Endothelial cell of hepatic sinusoid (primary cell): ENCODE results near the gene SORT1.

Experiments
- in situ Hi-C: cut with HindIII; loops from 2 replicates; pipeline ENCODE4 v1.10.0; 2017; ENCODE audit warnings: low sequenced_read_pairs

The SORT1 gene

DNA sequence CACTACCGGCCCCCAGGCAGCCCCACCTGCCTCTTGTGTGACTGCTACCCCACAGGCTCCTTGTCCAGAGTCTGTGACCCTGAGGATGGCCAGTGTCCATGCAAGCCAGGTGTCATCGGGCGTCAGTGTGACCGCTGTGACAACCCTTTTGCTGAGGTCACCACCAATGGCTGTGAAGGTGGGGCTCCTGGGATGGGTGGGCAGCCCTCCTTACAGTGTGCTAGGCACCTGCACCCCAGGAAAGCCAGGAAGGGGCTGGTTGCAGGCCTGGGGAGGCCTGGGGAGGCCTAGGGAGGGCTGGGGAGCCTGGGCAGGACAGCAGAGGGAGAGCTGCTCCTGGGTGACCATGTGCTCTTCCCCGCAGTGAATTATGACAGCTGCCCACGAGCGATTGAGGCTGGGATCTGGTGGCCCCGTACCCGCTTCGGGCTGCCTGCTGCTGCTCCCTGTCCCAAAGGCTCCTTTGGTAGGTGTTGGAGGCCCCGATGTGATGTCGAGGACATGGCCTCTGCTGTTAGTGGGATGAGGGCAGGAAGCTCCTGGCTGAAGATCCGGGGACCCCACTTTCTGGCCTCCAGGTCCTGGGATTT, 131.9 kb downstream of the SORT1 start:
- in situ Hi-C loops = no loop called here

DNA sequence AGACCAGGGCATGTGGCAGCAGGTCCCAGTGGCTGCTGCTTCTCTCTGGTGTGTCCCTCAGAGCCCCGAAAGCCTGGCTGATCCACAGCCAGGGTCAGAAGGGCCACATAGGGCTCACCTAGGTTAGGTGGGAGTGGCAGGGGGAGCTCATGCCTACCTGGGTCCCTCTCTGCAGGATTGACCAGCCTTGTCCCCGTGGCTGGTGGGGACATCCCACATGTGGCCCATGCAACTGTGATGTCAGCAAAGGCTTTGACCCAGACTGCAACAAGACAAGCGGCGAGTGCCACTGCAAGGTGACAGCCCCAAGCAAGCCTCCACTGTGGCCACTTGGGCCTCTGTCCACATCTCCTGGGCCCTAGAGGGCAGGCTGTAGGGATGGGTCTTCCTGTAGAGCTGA, 132.7 kb downstream of the SORT1 start:
- in situ Hi-C loops = no loop called here

DNA sequence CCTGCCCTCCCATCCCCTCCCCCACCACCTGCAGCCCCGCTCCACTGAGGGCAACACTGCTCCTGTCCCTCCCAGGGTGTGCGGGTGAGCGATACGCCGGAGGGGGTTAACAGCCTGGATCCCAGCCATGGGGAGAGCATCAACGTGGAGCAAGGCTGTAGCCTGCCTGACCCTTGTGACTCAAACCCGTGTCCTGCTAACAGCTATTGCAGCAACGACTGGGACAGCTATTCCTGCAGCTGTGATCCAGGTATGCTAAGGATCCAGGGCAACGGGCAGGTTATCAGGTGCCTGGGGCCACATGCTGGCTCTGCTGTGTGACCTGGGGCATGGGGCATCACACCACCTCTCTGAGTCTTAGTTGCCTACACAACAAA, 133.4 kb downstream of the SORT1 start:
- in situ Hi-C loops = no loop called here

DNA sequence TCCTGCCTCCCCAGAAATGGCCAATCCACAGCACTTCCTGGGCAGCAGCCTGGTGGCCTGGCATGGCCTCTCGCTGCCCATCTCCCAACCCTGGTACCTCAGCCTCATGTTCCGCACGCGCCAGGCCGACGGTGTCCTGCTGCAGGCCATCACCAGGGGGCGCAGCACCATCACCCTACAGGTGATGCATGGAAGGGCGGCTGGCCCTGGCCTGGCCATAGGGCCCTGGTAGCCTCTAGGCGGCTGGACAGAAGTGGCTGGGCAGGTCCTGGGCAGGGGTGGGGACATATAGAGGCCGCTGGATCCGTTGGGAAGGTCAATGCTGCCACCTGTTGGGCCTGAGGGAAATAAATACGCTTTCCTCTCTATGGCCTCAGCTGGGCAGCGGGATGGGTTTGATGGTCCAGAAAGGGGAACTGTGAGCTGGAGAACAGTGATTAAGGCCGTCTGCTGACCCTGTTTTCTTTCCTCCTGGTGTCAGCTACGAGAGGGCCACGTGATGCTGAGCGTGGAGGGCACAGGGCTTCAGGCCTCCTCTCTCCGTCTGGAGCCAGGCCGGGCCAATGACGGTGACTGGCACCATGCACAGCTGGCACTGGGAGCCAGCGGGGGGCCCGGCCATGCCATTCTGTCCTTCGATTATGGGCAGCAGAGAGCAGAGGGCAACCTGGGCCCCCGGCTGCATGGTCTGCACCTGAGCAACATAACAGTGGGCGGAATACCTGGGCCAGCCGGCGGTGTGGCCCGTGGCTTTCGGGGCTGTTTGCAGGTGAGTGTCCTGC, 133.9 kb downstream of the SORT1 start:
- in situ Hi-C loops = no loop called here

DNA sequence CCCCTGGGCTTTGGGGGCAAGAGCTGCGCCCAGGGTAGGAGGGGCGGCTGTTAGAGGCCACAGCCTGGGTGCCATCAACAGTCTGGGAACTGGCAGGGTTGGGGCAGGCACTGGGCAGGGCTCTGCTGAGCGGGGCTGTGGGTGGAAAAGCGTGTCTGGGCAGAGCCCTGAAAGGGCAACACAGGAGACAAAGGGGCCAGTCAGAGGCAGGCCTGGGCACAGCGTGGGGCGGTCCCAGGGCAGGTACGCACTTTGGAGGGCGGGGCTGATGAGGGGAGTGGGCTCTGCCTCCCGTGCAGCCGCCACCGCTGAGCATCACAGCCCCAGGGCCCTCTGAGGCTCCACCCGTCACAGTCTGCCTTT, 134.5 kb downstream of the SORT1 start:
- in situ Hi-C loops = no loop called here

DNA sequence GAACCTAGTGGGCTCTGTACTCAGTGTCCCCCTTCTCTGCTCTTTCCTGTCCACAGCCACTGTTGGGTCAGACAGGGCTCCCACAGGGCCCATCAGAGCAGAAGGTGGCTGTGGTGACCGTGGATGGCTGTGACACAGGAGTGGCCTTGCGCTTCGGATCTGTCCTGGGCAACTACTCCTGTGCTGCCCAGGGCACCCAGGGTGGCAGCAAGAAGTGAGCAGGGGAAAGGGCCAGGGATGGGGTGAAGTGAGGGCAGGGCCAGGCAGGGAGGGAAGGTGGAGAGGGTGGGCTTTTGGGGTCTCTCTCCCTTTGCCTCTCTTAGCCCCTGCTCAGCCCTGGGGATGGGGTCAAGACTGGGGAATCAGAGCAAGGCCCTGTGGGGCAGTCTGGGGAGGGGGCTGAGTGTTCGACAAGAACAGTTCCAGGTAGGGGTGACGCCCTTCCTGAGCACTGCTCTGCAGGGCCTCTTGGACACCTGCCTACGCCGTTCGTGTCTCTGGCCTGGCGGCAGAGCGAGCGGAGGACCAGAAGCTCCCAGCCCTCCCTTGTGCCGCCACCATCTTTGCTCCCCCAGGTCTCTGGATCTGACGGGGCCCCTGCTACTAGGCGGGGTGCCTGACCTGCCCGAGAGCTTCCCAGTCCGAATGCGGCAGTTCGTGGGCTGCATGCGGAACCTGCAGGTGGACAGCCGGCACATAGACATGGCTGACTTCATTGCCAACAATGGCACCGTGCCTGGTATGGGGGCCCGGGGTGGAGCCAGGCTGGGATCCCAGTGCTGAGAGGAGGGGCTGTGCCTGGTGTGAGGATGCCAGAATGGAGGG, 135.3 kb downstream of the SORT1 start:
- in situ Hi-C loops = no loop called here

DNA sequence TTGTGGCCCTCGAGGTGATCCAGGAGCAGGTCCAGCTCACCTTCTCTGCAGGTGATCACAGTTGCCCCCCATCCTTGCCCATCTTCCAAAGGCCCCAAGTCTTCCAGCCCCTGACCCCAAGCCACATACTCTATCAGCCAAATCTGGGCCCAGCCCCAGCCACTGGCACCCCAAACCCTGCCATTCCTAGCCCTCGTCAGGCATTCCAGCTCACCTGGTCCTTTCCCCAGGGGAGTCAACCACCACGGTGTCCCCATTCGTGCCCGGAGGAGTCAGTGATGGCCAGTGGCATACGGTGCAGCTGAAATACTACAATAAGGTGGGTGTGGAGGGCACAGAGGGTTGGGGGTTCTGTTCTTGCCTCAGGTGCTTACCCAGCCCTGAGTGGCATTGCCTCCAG, 136.1 kb downstream of the SORT1 start:
- in situ Hi-C loops = no loop called here

DNA sequence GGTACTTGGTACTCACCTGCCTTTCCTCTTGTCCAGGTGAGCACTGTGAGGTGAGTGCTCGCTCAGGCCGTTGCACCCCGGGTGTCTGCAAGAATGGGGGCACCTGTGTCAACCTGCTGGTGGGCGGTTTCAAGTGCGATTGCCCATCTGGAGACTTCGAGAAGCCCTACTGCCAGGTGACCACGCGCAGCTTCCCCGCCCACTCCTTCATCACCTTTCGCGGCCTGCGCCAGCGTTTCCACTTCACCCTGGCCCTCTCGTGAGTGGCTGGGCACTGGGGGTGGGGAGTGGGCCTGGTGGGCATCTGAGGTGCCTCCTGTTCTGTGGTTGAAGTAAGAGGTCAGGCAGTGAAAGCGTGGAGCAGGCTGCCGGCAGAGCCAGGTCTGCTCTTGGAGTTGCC, 136.7 kb downstream of the SORT1 start:
- in situ Hi-C loops = no loop called here

DNA sequence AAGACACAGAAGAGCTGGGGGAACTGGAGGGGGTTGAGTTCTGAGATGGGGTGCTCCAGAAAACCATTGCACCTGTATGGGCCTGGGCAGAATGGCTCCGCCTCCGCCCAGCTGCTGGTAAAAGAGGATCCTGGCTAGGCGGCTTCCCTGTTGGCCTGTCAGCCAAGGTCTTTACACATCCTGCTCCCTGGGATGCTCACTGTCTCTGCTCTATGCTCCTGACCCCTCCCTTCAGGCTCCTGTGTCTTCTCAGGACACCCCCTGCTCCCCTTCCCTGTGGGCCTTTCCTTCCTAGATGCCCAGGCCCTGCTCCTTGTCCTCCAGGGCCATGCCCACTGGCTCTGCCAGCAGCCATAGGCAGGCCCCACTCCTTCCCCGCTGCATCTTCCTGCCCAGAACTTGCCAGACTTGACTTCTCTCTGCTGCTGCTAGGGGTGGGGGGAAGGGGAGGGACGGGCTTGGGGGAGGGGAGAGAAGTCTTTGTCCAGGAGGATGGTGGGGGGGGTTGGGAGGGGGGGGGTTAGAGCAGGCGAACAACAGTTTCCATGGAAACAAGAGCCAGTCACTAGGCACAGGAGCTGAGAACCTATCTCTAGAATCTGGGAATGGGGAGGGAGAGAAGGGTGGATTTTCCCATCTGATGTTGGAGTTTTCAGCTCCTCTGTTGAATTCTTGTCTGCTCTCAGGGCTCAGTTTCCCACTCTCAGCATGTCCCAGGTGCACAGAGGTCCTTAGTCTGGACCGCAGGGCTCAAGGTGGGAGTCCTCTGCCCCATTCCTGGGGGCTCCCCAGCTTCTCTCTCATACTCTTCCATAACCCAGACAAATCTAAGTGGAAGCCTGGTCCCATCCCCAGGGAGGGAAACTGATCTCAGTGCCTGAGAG, 137.8 kb downstream of the SORT1 start:
- in situ Hi-C loops = loop anchor here (5.0 kb wide), 1 partner anchor 58 kb away; no protein-coding TSS in a partner anchor
